Measurements from ENCODE around the gene PPP1R36. TPM values are rescaled to one million over a fixed set of nuclear protein-coding genes. Genes with fewer than 3 reads are reported as not detected.

Gene PPP1R36
- total RNA-seq, 4 donors from 2014 or later, result 2.3 to 5.7 (median 3.9) TPM

DNA sequence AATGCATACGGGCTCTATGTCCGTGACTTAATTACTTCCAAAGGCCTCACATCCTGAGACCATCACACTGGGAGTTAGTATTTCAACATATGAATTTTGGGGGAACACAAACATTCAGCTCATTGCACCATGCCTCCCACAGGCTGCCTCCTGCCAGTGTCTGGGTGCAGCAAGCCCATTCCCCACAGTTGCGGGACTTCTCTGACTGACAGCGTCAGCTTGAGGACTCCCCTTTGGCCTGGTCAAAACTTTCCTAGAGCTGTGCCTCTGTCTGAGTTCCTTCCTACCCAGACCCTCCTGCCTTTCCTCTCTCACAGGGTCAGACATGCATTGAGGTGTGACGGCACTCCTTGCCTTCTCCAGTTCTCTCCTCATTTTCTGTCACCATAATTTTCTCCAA, 27.4 kb downstream of the PPP1R36 start:
- TF ChIP-seq, protein P1, sequence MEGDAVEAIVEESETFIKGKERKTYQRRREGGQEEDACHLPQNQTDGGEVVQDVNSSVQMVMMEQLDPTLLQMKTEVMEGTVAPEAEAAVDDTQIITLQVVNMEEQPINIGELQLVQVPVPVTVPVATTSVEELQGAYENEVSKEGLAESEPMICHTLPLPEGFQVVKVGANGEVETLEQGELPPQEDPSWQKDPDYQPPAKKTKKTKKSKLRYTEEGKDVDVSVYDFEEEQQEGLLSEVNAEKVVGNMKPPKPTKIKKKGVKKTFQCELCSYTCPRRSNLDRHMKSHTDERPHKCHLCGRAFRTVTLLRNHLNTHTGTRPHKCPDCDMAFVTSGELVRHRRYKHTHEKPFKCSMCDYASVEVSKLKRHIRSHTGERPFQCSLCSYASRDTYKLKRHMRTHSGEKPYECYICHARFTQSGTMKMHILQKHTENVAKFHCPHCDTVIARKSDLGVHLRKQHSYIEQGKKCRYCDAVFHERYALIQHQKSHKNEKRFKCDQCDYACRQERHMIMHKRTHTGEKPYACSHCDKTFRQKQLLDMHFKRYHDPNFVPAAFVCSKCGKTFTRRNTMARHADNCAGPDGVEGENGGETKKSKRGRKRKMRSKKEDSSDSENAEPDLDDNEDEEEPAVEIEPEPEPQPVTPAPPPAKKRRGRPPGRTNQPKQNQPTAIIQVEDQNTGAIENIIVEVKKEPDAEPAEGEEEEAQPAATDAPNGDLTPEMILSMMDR (IDR thresholded peaks at IDR 0.05; ENCODE audit: low read depth), result no peak

GRCh38 chr14:64580467-64580866, 30.7 kb downstream of the PPP1R36 start:
- TF ChIP-seq, protein P1 (IDR thresholded peaks at IDR 0.05; ENCODE audit: low read depth), result no peak

GRCh38 chr14:64581363-64581762, 31.6 kb downstream of the PPP1R36 start:
- TF ChIP-seq, protein P1 (IDR thresholded peaks at IDR 0.05; ENCODE audit: low read depth), result no peak

GRCh38 chr14:64581817-64582216, 32.1 kb downstream of the PPP1R36 start:
- TF ChIP-seq, protein P1 (IDR thresholded peaks at IDR 0.05; ENCODE audit: low read depth), result no peak

- TF ChIP-seq, protein P1 (IDR thresholded peaks at IDR 0.05; ENCODE audit: low read depth), result no peak
Measured at GRCh38 chr14:64584190-64584589, 34.4 kb downstream of the PPP1R36 start.

GRCh38 chr14:64591809-64592208, 42.0 kb downstream of the PPP1R36 start:
- TF ChIP-seq, protein P1 (IDR thresholded peaks at IDR 0.05; ENCODE audit: low read depth), result no peak

DNA sequence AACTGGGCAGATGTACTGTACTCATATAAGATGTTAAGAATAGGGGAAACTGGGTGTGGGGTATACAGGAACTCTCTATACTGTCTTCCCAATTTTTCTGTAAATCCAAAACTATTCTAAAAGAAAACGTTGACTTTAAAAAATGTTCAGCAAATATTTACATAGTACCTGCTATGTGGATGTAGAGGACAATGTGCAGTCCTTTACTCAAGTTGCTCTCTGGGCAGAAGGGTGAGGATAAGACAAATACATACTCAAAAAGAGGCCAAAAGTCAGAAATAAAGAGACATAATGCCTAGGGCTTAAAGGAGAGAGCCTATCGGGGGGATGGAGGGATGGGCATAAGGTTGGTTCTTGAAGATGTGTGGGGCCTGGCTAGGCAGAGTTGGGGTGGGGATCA, 44.7 kb downstream of the PPP1R36 start:
- TF ChIP-seq, protein P1 (IDR thresholded peaks at IDR 0.05; ENCODE audit: low read depth), result no peak

All from subcutaneous adipose tissue (tissue), 4 donors.